GM20000 (cell line): ENCODE data around the gene SUN2.

Source experiments
- DNase-seq: peaks from one replicate; pipeline ENCODE4 v3.0.0; 2012; ENCODE audit warnings: low spot score
- CTCF ChIP-seq: IDR thresholded peaks from 2 replicates; pipeline ENCODE4 v1.5.1; 2012; ENCODE audit warnings: mild to moderate bottlenecking, control low read depth; ENCODE audit errors: extremely low read depth, missing control alignments

Gene SUN2

GRCh38 chr22:38699784-38700183, 56.0 kb downstream of the SUN2 start:
- no peak for DNase-seq
- no peak for TF ChIP-seq CTCF

- no peak for TF ChIP-seq CTCF
- DNase-seq, result no peak
These were observed 56.7 kb downstream of the SUN2 start for GRCh38 chr22:38699143-38699542.

GRCh38 chr22:38698407-38699094, 57.2 kb downstream of the SUN2 start:
- no peak for TF ChIP-seq CTCF
- DNase-seq, result no peak

- TF ChIP-seq CTCF, result no peak
- DNase-seq, result no peak
These were observed 58.2 kb downstream of the SUN2 start for GRCh38 chr22:38697425-38698089.

- TF ChIP-seq CTCF, result no peak
- no peak for DNase-seq
These were observed 59.0 kb downstream of the SUN2 start for GRCh38 chr22:38696606-38697424.

GRCh38 chr22:38694940-38695339, 60.9 kb downstream of the SUN2 start:
- no peak for DNase-seq
- TF ChIP-seq CTCF, result no peak

GRCh38 chr22:38694049-38694448, 61.7 kb downstream of the SUN2 start:
- no peak for DNase-seq
- no peak for TF ChIP-seq CTCF
